HT1080 (cell line): Measurements from ENCODE around the gene TRIP6. TPM values are rescaled to one million over a fixed set of nuclear protein-coding genes. Genes with fewer than 3 reads are reported as not detected.
"Not testable (repeated sequence)": the region's sequence is repeated elsewhere in the genome, so short reads cannot be mapped to it uniquely, and the experiment has no call there.

Experiments
- DNase-seq: peaks from one replicate; pipeline ENCODE4 v3.0.0-alpha.2; 2015; ENCODE audit warnings: low read depth
- small RNA-seq: library from RNA; depleted of rRNA; stranded (forward); fragments of <200 nt; gene quantifications from one replicate; pipeline ENCODE3, GENCODE V24; 2014
- total RNA-seq: library from RNA; depleted of rRNA; stranded (reverse); fragments of >200 nt; shearing (Covaris generic); gene quantifications from 2 replicates; pipeline ENCODE4 v1.2.3, GENCODE V29; 2014; rRNA removed

The TRIP6 gene
- total RNA-seq, 1 experiment from 2014 or later: 171 TPM

DNA sequence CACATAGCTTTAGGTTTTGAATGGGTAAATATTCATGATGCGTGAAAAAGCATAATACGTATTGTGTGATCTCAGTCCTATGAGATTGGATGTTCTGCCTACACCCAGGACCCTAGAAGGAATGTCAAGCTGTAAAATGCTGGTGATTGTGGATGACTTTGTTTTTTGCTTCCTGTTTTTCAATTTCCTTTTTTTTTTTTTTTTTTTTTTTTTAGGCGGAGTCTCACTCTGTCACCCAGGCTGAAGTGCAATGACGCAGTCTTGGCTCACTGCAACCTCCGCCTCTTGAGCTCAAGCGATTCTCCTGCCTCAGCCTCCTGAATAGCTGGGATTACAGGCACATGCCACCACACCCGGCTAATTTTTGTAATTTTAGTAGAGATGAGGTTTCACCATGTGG is 43.3 kb downstream of the TRIP6 start:
- DNase-seq: not testable (repeated sequence)

DNA sequence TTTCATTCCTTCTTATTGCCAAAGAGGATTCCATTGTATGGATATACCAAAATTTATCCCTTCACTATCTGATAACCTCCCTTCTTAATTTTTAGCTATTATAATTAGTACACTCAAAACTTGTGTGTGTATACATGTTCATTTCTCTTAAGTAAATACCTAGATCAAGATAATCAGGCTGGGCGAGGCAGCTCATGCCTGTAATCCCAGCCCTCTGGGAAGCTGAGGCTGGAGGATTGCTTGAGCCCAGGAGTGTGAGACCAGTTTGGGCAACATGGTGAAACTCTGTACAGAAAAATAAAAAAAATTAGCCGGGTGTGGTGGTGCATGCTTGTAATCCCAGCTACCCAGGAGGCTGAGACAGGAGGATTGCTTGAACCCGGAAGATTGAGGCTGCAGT is 44.3 kb downstream of the TRIP6 start:
- no peak for DNase-seq

DNA sequence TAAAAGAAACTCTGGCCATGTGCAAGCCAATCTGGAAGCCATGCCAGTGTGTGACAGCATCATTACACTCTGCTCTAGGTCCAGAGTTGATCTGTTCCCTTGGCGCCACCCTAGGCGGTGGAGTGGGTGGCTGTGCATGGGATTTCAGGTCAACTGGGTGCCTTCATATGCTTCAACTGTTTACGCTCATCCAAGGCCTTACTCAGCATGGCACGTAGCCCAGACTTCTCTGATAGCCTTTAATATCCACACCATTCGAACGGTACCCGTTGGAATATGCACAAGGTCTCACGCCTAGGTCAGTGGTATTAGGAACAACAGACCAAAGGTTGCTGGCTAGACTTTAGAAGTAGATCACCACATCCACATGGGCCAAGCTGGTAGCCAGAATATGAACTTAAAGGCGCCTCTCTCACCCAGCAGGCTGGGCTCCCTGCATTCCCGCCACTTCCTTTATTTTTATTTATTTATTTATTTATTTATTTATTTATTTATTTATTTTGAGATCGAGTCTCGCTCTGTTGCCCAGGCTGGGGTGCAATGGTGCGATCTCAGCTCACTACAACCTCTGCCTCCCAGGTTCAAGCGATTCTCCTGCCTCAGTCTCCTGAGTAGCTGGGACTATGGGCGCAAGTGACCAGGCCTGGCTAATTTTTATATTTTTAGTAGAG is 47.2 kb downstream of the TRIP6 start:
- no peak for DNase-seq

DNA sequence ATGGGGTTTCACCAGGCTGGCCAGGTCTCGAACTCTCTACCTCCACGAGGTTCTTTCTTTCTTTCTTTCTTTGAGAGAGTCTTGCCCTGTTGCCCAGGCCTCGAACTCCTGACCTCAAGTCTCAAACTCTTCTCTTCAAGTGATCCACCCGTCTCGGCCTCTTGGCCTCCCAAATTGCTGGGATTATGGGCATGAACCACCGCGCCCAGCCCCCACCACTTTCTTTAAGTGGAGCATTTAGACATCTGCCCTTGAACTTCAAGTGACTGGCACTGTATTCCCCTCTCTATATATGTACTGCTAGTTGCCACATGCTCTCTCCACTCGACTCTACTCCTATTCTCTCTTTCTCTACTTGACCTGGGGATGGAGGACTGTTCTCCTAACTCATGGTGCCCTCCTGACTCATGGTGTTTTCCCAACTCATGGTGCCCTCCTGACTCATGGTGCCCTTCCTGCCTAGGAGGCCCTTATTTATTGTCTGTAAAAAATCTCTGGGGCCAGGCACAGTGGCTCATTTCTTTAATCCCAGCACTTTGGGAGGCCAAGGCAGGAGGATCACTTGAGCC is 47.8 kb downstream of the TRIP6 start:
- DNase-seq: peak; percentile 59

DNA sequence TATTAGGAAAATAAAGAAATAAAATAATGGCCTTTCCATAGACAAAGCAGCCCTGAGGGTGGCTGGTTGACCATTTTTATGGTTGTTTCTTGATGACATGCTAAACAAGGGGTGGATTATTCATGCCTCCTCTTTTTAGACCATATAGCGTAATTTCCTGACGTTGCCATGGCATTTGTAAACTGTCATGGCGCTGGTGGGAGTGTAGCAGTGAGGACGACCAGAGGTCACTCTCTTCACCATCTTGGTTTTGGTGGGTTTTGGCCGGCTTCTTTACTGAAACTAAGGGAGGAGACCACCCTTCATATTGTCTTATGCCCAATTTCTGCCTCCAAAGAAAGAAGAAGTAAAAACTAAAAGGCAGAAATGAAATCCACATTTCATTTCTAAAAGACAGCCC is 52.1 kb downstream of the TRIP6 start:
- not testable (repeated sequence) for DNase-seq

DNA sequence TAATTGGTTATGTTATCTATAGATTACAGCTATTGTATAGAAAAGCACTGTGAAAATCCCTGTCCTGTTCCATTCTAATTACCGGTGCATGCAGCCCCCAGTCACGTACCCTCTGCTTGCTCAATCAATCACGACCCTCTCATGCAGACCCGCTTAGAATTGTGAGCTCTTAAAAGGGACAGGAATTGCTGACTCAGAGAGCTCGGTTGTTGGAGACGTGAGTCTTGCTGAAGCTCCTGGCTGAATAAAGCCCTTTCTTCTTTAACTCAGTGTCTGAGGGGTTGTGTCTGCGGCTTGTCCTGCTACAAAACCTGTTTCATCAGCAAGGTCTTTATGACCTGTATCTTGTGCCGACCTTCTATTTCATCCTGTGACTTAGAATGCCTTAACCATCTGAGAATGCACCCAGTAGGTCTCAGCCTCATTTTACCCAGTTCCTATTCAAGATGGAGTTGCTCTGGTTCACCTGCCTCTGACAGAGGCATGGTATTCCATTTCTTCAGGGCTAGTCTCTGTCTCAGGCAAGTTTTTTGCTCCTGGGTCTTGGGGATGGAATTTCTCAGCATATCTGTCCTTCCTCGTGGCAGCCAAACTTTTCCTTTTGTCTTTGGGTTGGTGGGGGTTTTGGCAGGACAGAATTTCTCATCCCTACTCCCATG is 52.7 kb downstream of the TRIP6 start:
- not testable (repeated sequence) for DNase-seq

DNA sequence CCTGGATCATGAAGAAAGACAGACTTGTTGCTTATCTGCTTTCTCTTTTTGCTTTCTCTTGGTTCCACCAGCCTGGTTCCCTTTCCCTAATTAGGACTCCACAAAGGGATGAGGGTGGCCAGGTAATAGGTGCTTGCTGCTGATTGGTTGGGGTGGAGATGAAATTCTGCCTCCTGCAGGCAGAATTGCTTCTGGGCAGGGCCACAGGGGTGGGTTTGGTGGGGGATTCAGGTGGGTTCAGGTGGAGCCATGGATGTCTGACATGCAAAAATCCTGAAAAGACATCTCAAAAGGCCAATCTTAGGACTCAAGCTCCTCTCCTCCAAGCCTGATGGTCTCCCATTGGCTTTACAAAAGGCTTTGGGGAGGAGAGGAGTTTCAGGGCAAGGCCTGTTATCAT is 53.9 kb downstream of the TRIP6 start:
- DNase-seq: no peak

Small RNAs within 50 kb of the gene (small RNA-seq; reads per million reads assigned to genes)
- gene RN7SL549P: not detected
- gene RN7SL750P: not detected

Other genes with a start within 250 kb of the TRIP6 start
- gene TFR2, start 225.8 kb upstream of the TRIP6 start, total RNA-seq: not detected in 2 replicates
- gene ACTL6B, start 210.9 kb upstream of the TRIP6 start, total RNA-seq: not detected in 2 replicates
- 92.6 and 162 TPM in 2 replicates for gene GNB2, start 193.6 kb upstream of the TRIP6 start, total RNA-seq
- gene GIGYF1, start 173.1 kb upstream of the TRIP6 start, total RNA-seq: 11.9 and 13.8 TPM in 2 replicates
- 167 and 168 TPM in 2 replicates for gene POP7, start 161.3 kb upstream of the TRIP6 start, total RNA-seq
- not detected in 2 replicates for gene EPO, start 146.9 kb upstream of the TRIP6 start, total RNA-seq
- gene ZAN, start 133.8 kb upstream of the TRIP6 start, total RNA-seq: not detected in 2 replicates
- gene EPHB4, start 39.9 kb upstream of the TRIP6 start, total RNA-seq: 37.1 and 39.4 TPM in 2 replicates
- gene SLC12A9, start 14.7 kb upstream of the TRIP6 start, total RNA-seq: 19.9 and 27.4 TPM in 2 replicates
- gene SRRT, start 7.7 kb downstream of the TRIP6 start, total RNA-seq: 119 and 127 TPM in 2 replicates
- 7.4 and 8.9 TPM in 2 replicates for gene UFSP1, start 22.3 kb downstream of the TRIP6 start, total RNA-seq
- 0.27 TPM in 1 of 2 replicates, not detected in the other for gene ACHE, start 28.5 kb downstream of the TRIP6 start, total RNA-seq
- not detected in 2 replicates for gene MUC3A, start 82.1 kb downstream of the TRIP6 start, total RNA-seq
- gene MUC12, start 102.2 kb downstream of the TRIP6 start, total RNA-seq: not detected in 2 replicates
- not detected in 2 replicates for gene MUC17, start 152.7 kb downstream of the TRIP6 start, total RNA-seq
- gene TRIM56, start 218.1 kb downstream of the TRIP6 start, total RNA-seq: 10.8 and 11.4 TPM in 2 replicates